ENCODE data around the gene RAB37.

The RAB37 gene

GRCh38 chr17:74778960-74779359, 41.9 kb downstream of the RAB37 start:
- no peaks in the 10 kb centered on the region for H3K9me2 ChIP-seq (replicated peaks; ENCODE audit: low read depth, low read length)
- no peak overlapping the region for H2AFZ ChIP-seq (ENCODE audit: low read length)
- peaks cover 8% of the 10 kb centered on the region for H4K20me1 ChIP-seq (ENCODE audit: insufficient read depth, low read length, poor library complexity, severe bottlenecking)
- no peaks in the 10 kb centered on the region for H3F3A ChIP-seq (ENCODE audit: low read depth)
- peak overlapping the region; percentile 54 for H3K4me2 ChIP-seq (ENCODE audit: low read depth, low read length, poor library complexity, severe bottlenecking)
- peak overlapping the region; percentile 37 for H3K4me3 ChIP-seq (ENCODE audit: low read length, poor library complexity, severe bottlenecking)
- no peaks in the 10 kb centered on the region for H3K36me3 ChIP-seq (ENCODE audit: insufficient read depth, low read length)
- no peak for TF ChIP-seq EZH2phosphoT487 (IDR thresholded peaks at IDR 0.05; ENCODE audit: borderline replicate concordance)
- TF ChIP-seq CTCF (conservative IDR thresholded peaks at IDR 0.05; ENCODE audit: low read length): no peak
- no peaks in the 10 kb centered on the region for H3K27me3 ChIP-seq (ENCODE audit: insufficient read depth, low read length, poor library complexity, severe bottlenecking)
- peaks cover 48% of the 10 kb centered on the region for H3K79me2 ChIP-seq (ENCODE audit: insufficient read depth, low read length)
- peak overlapping the region; percentile 57 for H3K9ac ChIP-seq (ENCODE audit: low read depth, low read length, poor library complexity, severe bottlenecking)
- H3K9me3 ChIP-seq (ENCODE audit: insufficient read depth, low read depth, low read length): no peaks in the 10 kb centered on the region
- H3K4me1 ChIP-seq (ENCODE audit: insufficient read depth, low read length, poor library complexity, severe bottlenecking): peaks cover 46% of the 10 kb centered on the region

- no peaks in the 10 kb centered on the region for H3K27me3 ChIP-seq (ENCODE audit: insufficient read depth, low read length, poor library complexity, severe bottlenecking)
- H3K4me1 ChIP-seq (ENCODE audit: insufficient read depth, low read length, poor library complexity, severe bottlenecking): peaks cover 51% of the 10 kb centered on the region
- no peaks in the 10 kb centered on the region for H3F3A ChIP-seq (ENCODE audit: low read depth)
- peak overlapping the region; percentile 54 for H3K4me2 ChIP-seq (ENCODE audit: low read depth, low read length, poor library complexity, severe bottlenecking)
- peaks cover 45% of the 10 kb centered on the region for H3K79me2 ChIP-seq (ENCODE audit: insufficient read depth, low read length)
- no peak overlapping the region for H2AFZ ChIP-seq (ENCODE audit: low read length)
- no peaks in the 10 kb centered on the region for H3K9me2 ChIP-seq (replicated peaks; ENCODE audit: low read depth, low read length)
- no peaks in the 10 kb centered on the region for H3K36me3 ChIP-seq (ENCODE audit: insufficient read depth, low read length)
- TF ChIP-seq CTCF (conservative IDR thresholded peaks at IDR 0.05; ENCODE audit: low read length): no peak
- no peak for TF ChIP-seq EZH2phosphoT487 (IDR thresholded peaks at IDR 0.05; ENCODE audit: borderline replicate concordance)
- no peaks in the 10 kb centered on the region for H3K9me3 ChIP-seq (ENCODE audit: insufficient read depth, low read depth, low read length)
- H3K4me3 ChIP-seq (ENCODE audit: low read length, poor library complexity, severe bottlenecking): peak overlapping the region; percentile 37
- H3K9ac ChIP-seq (ENCODE audit: low read depth, low read length, poor library complexity, severe bottlenecking): peak overlapping the region; percentile 57
- peaks cover 8% of the 10 kb centered on the region for H4K20me1 ChIP-seq (ENCODE audit: insufficient read depth, low read length, poor library complexity, severe bottlenecking)
Measured at GRCh38 chr17:74779501-74779900, 42.4 kb downstream of the RAB37 start.

- no peak for TF ChIP-seq EZH2phosphoT487 (IDR thresholded peaks at IDR 0.05; ENCODE audit: borderline replicate concordance)
- no peak for TF ChIP-seq CTCF (conservative IDR thresholded peaks at IDR 0.05; ENCODE audit: low read length)
- no peaks in the 10 kb centered on the region for H3K27me3 ChIP-seq (ENCODE audit: insufficient read depth, low read length, poor library complexity, severe bottlenecking)
- H4K20me1 ChIP-seq (ENCODE audit: insufficient read depth, low read length, poor library complexity, severe bottlenecking): peaks cover 8% of the 10 kb centered on the region
- peaks cover 56% of the 10 kb centered on the region for H3K4me1 ChIP-seq (ENCODE audit: insufficient read depth, low read length, poor library complexity, severe bottlenecking)
- peak overlapping the region; percentile 54 for H3K4me2 ChIP-seq (ENCODE audit: low read depth, low read length, poor library complexity, severe bottlenecking)
- H3K36me3 ChIP-seq (ENCODE audit: insufficient read depth, low read length): no peaks in the 10 kb centered on the region
- H3K9ac ChIP-seq (ENCODE audit: low read depth, low read length, poor library complexity, severe bottlenecking): peak overlapping the region; percentile 57
- H3K9me3 ChIP-seq (ENCODE audit: insufficient read depth, low read depth, low read length): no peaks in the 10 kb centered on the region
- no peak overlapping the region for H3K4me3 ChIP-seq (ENCODE audit: low read length, poor library complexity, severe bottlenecking)
- H3F3A ChIP-seq (ENCODE audit: low read depth): no peaks in the 10 kb centered on the region
- H3K79me2 ChIP-seq (ENCODE audit: insufficient read depth, low read length): peaks cover 43% of the 10 kb centered on the region
- H2AFZ ChIP-seq (ENCODE audit: low read length): no peak overlapping the region
- H3K9me2 ChIP-seq (replicated peaks; ENCODE audit: low read depth, low read length): no peaks in the 10 kb centered on the region
Measured at GRCh38 chr17:74779948-74780400, 42.9 kb downstream of the RAB37 start.

All from Loucy (cell line).